DND-41 (cell line): ENCODE results near the gene SH3BP1.

Experiments used
- EZH2 ChIP-seq: IDR thresholded peaks from 3 replicates; pipeline ENCODE4 v1.6.1; 2012; ENCODE audit warnings: borderline replicate concordance, low read depth, mild to moderate bottlenecking, moderate library complexity, low read length, inconsistent platforms; ENCODE audit not compliant: severe bottlenecking
- TF ChIP-seq, protein P1 (sequence below): IDR thresholded peaks from 2 replicates; pipeline ENCODE4 v1.5.1; 2012; ENCODE audit warnings: borderline replicate concordance, low read length, moderate library complexity, mild to moderate bottlenecking; ENCODE audit not compliant: poor library complexity, severe bottlenecking; ENCODE audit errors: extremely low read depth

DNA sequence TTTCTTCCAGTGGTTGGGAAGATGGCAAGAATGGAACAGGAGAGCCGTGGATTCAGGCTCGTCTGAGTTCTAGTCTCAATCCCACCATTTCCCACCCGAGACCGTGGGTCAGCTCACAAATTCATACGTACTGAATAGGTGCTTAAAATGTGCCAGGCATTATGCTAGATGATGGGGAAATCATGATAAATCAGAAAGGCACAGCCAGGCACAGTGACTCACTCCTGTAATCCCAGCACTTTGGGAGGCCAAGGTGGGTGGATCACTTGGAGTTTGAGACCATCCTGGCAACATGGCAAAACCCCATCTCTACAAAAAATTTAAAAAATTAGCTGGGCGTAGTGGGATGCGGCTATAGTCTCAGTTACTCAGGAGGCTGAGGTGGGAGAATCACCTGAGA is 64.4 kb downstream of the SH3BP1 start:
- TF ChIP-seq, protein P1, sequence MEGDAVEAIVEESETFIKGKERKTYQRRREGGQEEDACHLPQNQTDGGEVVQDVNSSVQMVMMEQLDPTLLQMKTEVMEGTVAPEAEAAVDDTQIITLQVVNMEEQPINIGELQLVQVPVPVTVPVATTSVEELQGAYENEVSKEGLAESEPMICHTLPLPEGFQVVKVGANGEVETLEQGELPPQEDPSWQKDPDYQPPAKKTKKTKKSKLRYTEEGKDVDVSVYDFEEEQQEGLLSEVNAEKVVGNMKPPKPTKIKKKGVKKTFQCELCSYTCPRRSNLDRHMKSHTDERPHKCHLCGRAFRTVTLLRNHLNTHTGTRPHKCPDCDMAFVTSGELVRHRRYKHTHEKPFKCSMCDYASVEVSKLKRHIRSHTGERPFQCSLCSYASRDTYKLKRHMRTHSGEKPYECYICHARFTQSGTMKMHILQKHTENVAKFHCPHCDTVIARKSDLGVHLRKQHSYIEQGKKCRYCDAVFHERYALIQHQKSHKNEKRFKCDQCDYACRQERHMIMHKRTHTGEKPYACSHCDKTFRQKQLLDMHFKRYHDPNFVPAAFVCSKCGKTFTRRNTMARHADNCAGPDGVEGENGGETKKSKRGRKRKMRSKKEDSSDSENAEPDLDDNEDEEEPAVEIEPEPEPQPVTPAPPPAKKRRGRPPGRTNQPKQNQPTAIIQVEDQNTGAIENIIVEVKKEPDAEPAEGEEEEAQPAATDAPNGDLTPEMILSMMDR: no peak
- no peak for TF ChIP-seq EZH2
